Measurements from ENCODE around the gene TFCP2L1. TPM values are rescaled to one million over a fixed set of nuclear protein-coding genes. Genes with fewer than 3 reads are reported as not detected.

Gene TFCP2L1
- total and polyA plus RNA-seq, 4 donors = 0.06 to 1.5 (median 0.36) TPM

GRCh38 chr2:121195036-121195435, 90.0 kb downstream of the TFCP2L1 start:
- peaks cover 0 to under 1% (median 0%) of the 10 kb centered on the region in 4 donors for H3K4me1 ChIP-seq (ENCODE audit: control insufficient read depth in 4 of 4, insufficient read depth in 4 of 4, low read length in 3 of 4)
- no peak for DNase-seq (ENCODE audit: low spot score)
- H3K9ac ChIP-seq (ENCODE audit: low read depth in 1 of 2, low read length in 2 of 2) = no peak overlapping the region
- no peaks in the 10 kb centered on the region for H3K36me3 ChIP-seq (ENCODE audit: control insufficient read depth in 4 of 4, insufficient read depth in 3 of 4, low read depth in 1 of 4, low read length in 3 of 4)
- no peaks in the 10 kb centered on the region for H3K27me3 ChIP-seq (ENCODE audit: control insufficient read depth in 4 of 4, insufficient read depth in 4 of 4, low read length in 3 of 4)
- no peak overlapping the region for H3K27ac ChIP-seq (ENCODE audit: low read depth in 1 of 2, low read length in 2 of 2)
- 84% methylated on average over 5 of the region's 5 CpGs for WGBS
- no peaks in the 10 kb centered on the region for H3K9me3 ChIP-seq (ENCODE audit: control insufficient read depth in 4 of 4, low read length in 3 of 4)
- TF ChIP-seq MAX (IDR thresholded peaks at IDR 0.05) (no peak), SP1 (IDR thresholded peaks at IDR 0.05) (no peak), JUND (IDR thresholded peaks at IDR 0.05) (no peak), TAF1 (conservative IDR thresholded peaks at IDR 0.05) (no peak), YY1 (IDR thresholded peaks at IDR 0.05) (no peak), HNF4G (IDR thresholded peaks at IDR 0.05) (no peak), CTCF (IDR thresholded peaks at IDR 0.05; ENCODE audit: low read depth, low read length, missing input control) (no peak), RAD21 (IDR thresholded peaks at IDR 0.05) (no peak), FOXA2 (IDR thresholded peaks at IDR 0.05) (no peak), HNF4A (conservative IDR thresholded peaks at IDR 0.05) (no peak), ATF3 (IDR thresholded peaks at IDR 0.05) (no peak), RXRA (IDR thresholded peaks at IDR 0.05) (no peak), FOXA1 (IDR thresholded peaks at IDR 0.05) (no peak), NR2F2 (IDR thresholded peaks at IDR 0.05) (no peak), EGR1 (IDR thresholded peaks at IDR 0.05; ENCODE audit: low read depth in 2 of 2) (no peak), GABPA (IDR thresholded peaks at IDR 0.05 in 1 of 2, conservative IDR thresholded peaks at IDR 0.05 in 1 of 2) (no peak)
- TF ChIP-seq, protein P1, sequence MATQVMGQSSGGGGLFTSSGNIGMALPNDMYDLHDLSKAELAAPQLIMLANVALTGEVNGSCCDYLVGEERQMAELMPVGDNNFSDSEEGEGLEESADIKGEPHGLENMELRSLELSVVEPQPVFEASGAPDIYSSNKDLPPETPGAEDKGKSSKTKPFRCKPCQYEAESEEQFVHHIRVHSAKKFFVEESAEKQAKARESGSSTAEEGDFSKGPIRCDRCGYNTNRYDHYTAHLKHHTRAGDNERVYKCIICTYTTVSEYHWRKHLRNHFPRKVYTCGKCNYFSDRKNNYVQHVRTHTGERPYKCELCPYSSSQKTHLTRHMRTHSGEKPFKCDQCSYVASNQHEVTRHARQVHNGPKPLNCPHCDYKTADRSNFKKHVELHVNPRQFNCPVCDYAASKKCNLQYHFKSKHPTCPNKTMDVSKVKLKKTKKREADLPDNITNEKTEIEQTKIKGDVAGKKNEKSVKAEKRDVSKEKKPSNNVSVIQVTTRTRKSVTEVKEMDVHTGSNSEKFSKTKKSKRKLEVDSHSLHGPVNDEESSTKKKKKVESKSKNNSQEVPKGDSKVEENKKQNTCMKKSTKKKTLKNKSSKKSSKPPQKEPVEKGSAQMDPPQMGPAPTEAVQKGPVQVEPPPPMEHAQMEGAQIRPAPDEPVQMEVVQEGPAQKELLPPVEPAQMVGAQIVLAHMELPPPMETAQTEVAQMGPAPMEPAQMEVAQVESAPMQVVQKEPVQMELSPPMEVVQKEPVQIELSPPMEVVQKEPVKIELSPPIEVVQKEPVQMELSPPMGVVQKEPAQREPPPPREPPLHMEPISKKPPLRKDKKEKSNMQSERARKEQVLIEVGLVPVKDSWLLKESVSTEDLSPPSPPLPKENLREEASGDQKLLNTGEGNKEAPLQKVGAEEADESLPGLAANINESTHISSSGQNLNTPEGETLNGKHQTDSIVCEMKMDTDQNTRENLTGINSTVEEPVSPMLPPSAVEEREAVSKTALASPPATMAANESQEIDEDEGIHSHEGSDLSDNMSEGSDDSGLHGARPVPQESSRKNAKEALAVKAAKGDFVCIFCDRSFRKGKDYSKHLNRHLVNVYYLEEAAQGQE (IDR thresholded peaks at IDR 0.05) = no peak
- TF ChIP-seq, protein P2, sequence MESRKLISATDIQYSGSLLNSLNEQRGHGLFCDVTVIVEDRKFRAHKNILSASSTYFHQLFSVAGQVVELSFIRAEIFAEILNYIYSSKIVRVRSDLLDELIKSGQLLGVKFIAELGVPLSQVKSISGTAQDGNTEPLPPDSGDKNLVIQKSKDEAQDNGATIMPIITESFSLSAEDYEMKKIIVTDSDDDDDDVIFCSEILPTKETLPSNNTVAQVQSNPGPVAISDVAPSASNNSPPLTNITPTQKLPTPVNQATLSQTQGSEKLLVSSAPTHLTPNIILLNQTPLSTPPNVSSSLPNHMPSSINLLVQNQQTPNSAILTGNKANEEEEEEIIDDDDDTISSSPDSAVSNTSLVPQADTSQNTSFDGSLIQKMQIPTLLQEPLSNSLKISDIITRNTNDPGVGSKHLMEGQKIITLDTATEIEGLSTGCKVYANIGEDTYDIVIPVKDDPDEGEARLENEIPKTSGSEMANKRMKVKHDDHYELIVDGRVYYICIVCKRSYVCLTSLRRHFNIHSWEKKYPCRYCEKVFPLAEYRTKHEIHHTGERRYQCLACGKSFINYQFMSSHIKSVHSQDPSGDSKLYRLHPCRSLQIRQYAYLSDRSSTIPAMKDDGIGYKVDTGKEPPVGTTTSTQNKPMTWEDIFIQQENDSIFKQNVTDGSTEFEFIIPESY (IDR thresholded peaks at IDR 0.05) = no peak
- no peak overlapping the region for H3K4me3 ChIP-seq (ENCODE audit: low read depth in 1 of 3, low read length in 3 of 3)

All from liver (tissue), 9 donors.